Activated CD4-positive, CD25-positive, alpha-beta regulatory T cell treated with anti-CD3 and anti-CD28 coated beads, Interleukin-2, amount 50 U/mL, for 72 hours (primary cell): Measurements from ENCODE around the gene YTHDC2.

Source experiments
- DNase-seq: peaks from one replicate; pipeline ENCODE4 v3.0.0; 2021

YTHDC2 gene

GRCh38 chr5:113513384-113514288 is at the start of gene YTHDC2:
YTHDC2 (plus strand) TSS chr5:113513694; CDS start chr5:113513896, 202 bp downstream.
- peak; percentile 88 for DNase-seq

GRCh38 chr5:113474100-113474728 is 39.3 kb upstream of the YTHDC2 start:
- DNase-seq: no peak

- DNase-seq: no peak
Observed at GRCh38 chr5:113478691-113479090, 34.8 kb upstream of the YTHDC2 start.

GRCh38 chr5:113480243-113480642 is 33.3 kb upstream of the YTHDC2 start:
- no peak for DNase-seq

- DNase-seq: no peak
Observed at GRCh38 chr5:113487416-113487780, 26.1 kb upstream of the YTHDC2 start.

- DNase-seq: peak; percentile 33
Observed at GRCh38 chr5:113487781-113488644, 25.5 kb upstream of the YTHDC2 start, which contains the start of gene MCC. MCC (minus strand) TSS chr5:113488453.

GRCh38 chr5:113488645-113489184 is 24.8 kb upstream of the YTHDC2 start:
- no peak for DNase-seq

- DNase-seq: no peak
Observed at GRCh38 chr5:113489299-113489698, 24.2 kb upstream of the YTHDC2 start.

GRCh38 chr5:113490317-113490716 is 23.2 kb upstream of the YTHDC2 start:
- DNase-seq: no peak

GRCh38 chr5:113491022-113491421 is 22.5 kb upstream of the YTHDC2 start:
- no peak for DNase-seq

GRCh38 chr5:113493446-113493845 is 20.0 kb upstream of the YTHDC2 start:
- no peak for DNase-seq

- DNase-seq: no peak
Observed at GRCh38 chr5:113495422-113495841, 18.1 kb upstream of the YTHDC2 start.

- no peak for DNase-seq
Observed at GRCh38 chr5:113502073-113502472, 11.4 kb upstream of the YTHDC2 start.

- DNase-seq: no peak
Observed at GRCh38 chr5:113503146-113503545, 10.3 kb upstream of the YTHDC2 start.

GRCh38 chr5:113505181-113505580 is 8.3 kb upstream of the YTHDC2 start:
- no peak for DNase-seq

- no peak for DNase-seq
Observed at GRCh38 chr5:113507601-113508000, 5.9 kb upstream of the YTHDC2 start.

- no peak for DNase-seq
Observed at GRCh38 chr5:113508756-113509155, 4.7 kb upstream of the YTHDC2 start.

- DNase-seq: no peak
Observed at GRCh38 chr5:113510836-113511451, 2.5 kb upstream of the YTHDC2 start.

GRCh38 chr5:113512341-113512740 is 1.2 kb upstream of the YTHDC2 start:
- DNase-seq: no peak

GRCh38 chr5:113514289-113514635 is 768 bp downstream of the YTHDC2 start:
- DNase-seq: no peak

- DNase-seq: no peak
Observed at GRCh38 chr5:113518884-113519283, 5.4 kb downstream of the YTHDC2 start.

GRCh38 chr5:113519412-113519811 is 5.9 kb downstream of the YTHDC2 start:
- DNase-seq: no peak

GRCh38 chr5:113520429-113520828 is 6.9 kb downstream of the YTHDC2 start:
- DNase-seq: no peak
